ENCODE results near the gene LDLRAD4. TPM values are rescaled to one million over a fixed set of nuclear protein-coding genes. Genes with fewer than 3 reads are reported as not detected.

The LDLRAD4 gene
- total RNA-seq, 1 experiment from 2014 or later: 3.6 TPM

GRCh38 chr18:13283746-13284145 lies 65.2 kb downstream of the LDLRAD4 start:
- TF ChIP-seq CTCF (conservative IDR thresholded peaks at IDR 0.05; ENCODE audit: low read depth, low read length) (no peak), EZH2 (IDR thresholded peaks at IDR 0.05; ENCODE audit: borderline replicate concordance, low read depth, low read length, poor library complexity, severe bottlenecking) (no peak)
- ChIA-PET CTCF (no interaction called here), POLR2A (ENCODE audit: low non-redundant PET) (no interaction called here)
- Histone ChIP-seq H3K4me1 (ENCODE audit: insufficient read depth, low read length, poor library complexity, severe bottlenecking) (no peaks in the 10 kb centered on the region), H3K36me3 (ENCODE audit: insufficient read depth, low read length, poor library complexity, severe bottlenecking) (no peaks in the 10 kb centered on the region), H3K27me3 (replicated peaks; ENCODE audit: insufficient read depth, low read depth, low read length, poor library complexity) (no peaks in the 10 kb centered on the region), H3K27ac (ENCODE audit: low read depth, low read length, poor library complexity, severe bottlenecking) (no peak overlapping the region), H3K4me3 (ENCODE audit: low read depth, low read length, poor library complexity, severe bottlenecking) (no peak overlapping the region), H3K9me3 (ENCODE audit: low read depth, low read length, poor library complexity, severe bottlenecking) (no peaks in the 10 kb centered on the region)
- DNase-seq (ENCODE audit: low spot score): no peak
- intact Hi-C loops (cut with micrococcal nuclease; ENCODE audit: unreplicated experiment): no loop called here
- no TSS peak for BruUV-seq (replicated peaks)

- Histone ChIP-seq H3K4me3 (ENCODE audit: low read depth, low read length, poor library complexity, severe bottlenecking) (no peak overlapping the region), H3K36me3 (ENCODE audit: insufficient read depth, low read length, poor library complexity, severe bottlenecking) (no peaks in the 10 kb centered on the region), H3K27me3 (replicated peaks; ENCODE audit: insufficient read depth, low read depth, low read length, poor library complexity) (no peaks in the 10 kb centered on the region), H3K27ac (ENCODE audit: low read depth, low read length, poor library complexity, severe bottlenecking) (no peak overlapping the region), H3K4me1 (ENCODE audit: insufficient read depth, low read length, poor library complexity, severe bottlenecking) (no peaks in the 10 kb centered on the region), H3K9me3 (ENCODE audit: low read depth, low read length, poor library complexity, severe bottlenecking) (no peaks in the 10 kb centered on the region)
- TF ChIP-seq EZH2 (IDR thresholded peaks at IDR 0.05; ENCODE audit: borderline replicate concordance, low read depth, low read length, poor library complexity, severe bottlenecking): no peak
- no peak for TF ChIP-seq CTCF (conservative IDR thresholded peaks at IDR 0.05; ENCODE audit: low read depth, low read length)
- no TSS peak for BruUV-seq (replicated peaks)
- intact Hi-C loops (cut with micrococcal nuclease; ENCODE audit: unreplicated experiment): no loop called here
- ChIA-PET POLR2A (ENCODE audit: low non-redundant PET) (no interaction called here), CTCF (no interaction called here)
- no peak for DNase-seq (ENCODE audit: low spot score)
Observed at GRCh38 chr18:13284330-13285027, 65.9 kb downstream of the LDLRAD4 start.

GRCh38 chr18:13285874-13286273 lies 67.3 kb downstream of the LDLRAD4 start:
- ChIA-PET CTCF (no interaction called here), POLR2A (ENCODE audit: low non-redundant PET) (no interaction called here)
- Histone ChIP-seq H3K27ac (ENCODE audit: low read depth, low read length, poor library complexity, severe bottlenecking) (no peak overlapping the region), H3K36me3 (ENCODE audit: insufficient read depth, low read length, poor library complexity, severe bottlenecking) (no peaks in the 10 kb centered on the region), H3K4me3 (ENCODE audit: low read depth, low read length, poor library complexity, severe bottlenecking) (no peak overlapping the region), H3K9me3 (ENCODE audit: low read depth, low read length, poor library complexity, severe bottlenecking) (no peaks in the 10 kb centered on the region), H3K4me1 (ENCODE audit: insufficient read depth, low read length, poor library complexity, severe bottlenecking) (no peaks in the 10 kb centered on the region), H3K27me3 (replicated peaks; ENCODE audit: insufficient read depth, low read depth, low read length, poor library complexity) (no peaks in the 10 kb centered on the region)
- no peak for TF ChIP-seq CTCF (conservative IDR thresholded peaks at IDR 0.05; ENCODE audit: low read depth, low read length)
- TF ChIP-seq EZH2 (IDR thresholded peaks at IDR 0.05; ENCODE audit: borderline replicate concordance, low read depth, low read length, poor library complexity, severe bottlenecking): no peak
- no TSS peak for BruUV-seq (replicated peaks)
- DNase-seq (ENCODE audit: low spot score): no peak
- intact Hi-C loops (cut with micrococcal nuclease; ENCODE audit: unreplicated experiment): no loop called here

All from A673 (cell line).